ENCODE measurements around the gene TUBA3E.
"Not testable (repeated sequence)": the region's sequence is repeated elsewhere in the genome, so short reads cannot be mapped to it uniquely, and the experiment has no call there.

Gene TUBA3E

GRCh38 chr2:130191319-130191718 lies 6.9 kb downstream of the TUBA3E start:
- not testable (repeated sequence) for DNase-seq (ENCODE audit: low read depth)

DNA sequence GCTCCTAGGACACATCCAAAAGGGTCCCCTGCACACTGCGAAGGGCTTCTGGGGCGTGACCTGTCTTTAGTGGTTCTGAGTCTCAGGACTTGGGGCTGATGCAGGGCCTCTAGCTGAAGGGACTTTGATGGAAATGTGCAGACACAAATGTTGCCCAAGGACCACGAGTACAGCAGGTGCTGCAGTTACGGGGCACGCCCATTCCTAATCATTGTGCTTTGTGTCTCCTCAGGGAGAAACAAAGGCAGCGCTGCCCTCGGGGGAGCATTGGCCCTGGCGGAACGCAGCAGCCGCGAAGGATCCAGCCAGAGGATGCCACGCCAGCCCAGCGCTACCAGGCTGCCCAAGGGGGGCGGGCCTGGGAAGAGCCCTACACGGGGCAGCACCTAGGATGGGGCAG lies 8.0 kb downstream of the TUBA3E start:
- no peak for DNase-seq (ENCODE audit: low read depth)

- not testable (repeated sequence) for DNase-seq (ENCODE audit: low read depth)
These were observed 9.3 kb downstream of the TUBA3E start for GRCh38 chr2:130188958-130189357.

- not testable (repeated sequence) for DNase-seq (ENCODE audit: low read depth)
These were observed 10.1 kb downstream of the TUBA3E start for GRCh38 chr2:130187859-130188792.

DNA sequence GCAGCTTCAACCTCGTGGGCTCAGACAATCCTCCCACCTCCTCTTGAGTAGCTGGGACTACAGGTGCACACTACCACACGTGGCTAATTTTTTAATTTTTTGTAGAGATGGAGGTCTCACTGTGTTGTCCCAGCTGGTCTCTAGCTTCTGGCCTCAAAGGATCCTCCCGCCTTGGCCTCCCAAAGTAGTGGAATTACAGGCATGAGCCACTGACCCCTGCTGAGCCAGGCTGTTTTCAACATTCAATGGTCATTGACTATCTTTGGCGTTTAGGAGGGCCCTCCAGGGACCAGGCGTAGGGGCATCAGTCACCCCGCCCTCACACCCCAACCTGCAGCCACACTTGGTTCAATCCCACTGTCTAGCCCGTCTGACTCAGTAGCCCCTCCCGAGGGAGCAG lies 11.0 kb downstream of the TUBA3E start:
- no peak for DNase-seq (ENCODE audit: low read depth)

DNA sequence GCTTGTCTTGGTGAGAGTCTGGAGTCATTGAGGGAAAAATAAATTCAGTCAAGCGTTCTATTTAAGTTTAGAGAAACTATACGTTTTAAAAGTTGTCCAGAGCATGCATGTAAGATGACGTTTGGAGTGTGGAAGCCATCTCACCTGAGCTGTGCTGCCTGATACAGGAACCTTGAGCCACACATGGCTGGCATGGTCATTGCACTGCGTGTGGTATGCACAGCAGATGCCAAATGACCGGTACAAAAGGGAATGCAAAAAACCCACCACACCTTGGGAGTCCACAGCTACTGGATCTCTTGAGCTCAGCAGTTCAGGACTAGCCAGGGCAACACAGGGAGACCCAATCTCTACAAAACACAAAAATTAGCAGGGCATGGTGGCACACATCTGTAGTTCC lies 11.8 kb downstream of the TUBA3E start:
- DNase-seq (ENCODE audit: low read depth) = no peak

GRCh38 chr2:130185896-130186295 lies 12.3 kb downstream of the TUBA3E start:
- no peak for DNase-seq (ENCODE audit: low read depth)

GRCh38 chr2:130185436-130185835 lies 12.8 kb downstream of the TUBA3E start:
- no peak for DNase-seq (ENCODE audit: low read depth)

DNA sequence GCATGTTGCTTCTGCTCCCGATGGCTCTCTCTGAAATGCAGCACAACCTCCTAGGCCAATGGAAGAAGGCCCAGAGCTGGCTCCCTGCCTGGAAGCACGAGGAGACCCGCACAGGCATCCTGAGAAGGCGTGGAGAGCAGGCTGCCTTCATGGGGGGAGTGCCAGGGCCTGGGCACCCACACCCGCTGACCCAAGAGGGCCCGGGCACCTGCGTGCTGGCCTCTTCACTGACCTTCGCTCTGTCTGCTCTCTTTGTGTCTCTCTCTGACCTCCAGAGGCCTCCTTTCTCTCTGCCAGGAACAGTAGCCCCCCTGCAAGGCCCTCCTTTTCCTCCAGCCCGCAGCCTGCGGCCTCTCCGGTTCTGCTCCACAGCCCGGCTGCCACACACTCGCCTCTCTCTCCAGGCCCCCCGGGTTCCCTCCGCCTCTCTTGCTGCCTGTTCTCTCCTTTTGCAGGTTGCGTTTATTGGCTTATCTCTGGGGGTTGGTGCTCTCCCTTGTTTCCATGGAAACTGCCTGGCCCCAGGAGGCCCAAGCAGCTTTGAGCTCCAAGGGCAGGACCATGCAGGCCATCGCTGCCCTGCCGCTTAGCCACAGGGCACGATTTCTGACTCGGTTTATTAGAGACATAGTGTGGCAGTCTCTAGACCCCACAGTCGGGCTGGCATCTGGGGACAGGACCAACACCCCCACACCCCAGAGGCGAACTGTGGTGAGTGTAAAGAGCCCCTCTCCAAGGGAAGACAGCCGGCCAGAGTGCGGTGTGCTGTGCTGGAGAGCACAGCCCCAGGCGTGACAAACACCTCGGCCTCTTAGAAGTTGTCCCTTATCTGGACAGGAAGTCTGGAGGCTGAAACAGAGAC lies 14.5 kb downstream of the TUBA3E start:
- no peak for DNase-seq (ENCODE audit: low read depth)

- not testable (repeated sequence) for DNase-seq (ENCODE audit: low read depth)
These were observed 15.3 kb downstream of the TUBA3E start for GRCh38 chr2:130182826-130183511.

DNA sequence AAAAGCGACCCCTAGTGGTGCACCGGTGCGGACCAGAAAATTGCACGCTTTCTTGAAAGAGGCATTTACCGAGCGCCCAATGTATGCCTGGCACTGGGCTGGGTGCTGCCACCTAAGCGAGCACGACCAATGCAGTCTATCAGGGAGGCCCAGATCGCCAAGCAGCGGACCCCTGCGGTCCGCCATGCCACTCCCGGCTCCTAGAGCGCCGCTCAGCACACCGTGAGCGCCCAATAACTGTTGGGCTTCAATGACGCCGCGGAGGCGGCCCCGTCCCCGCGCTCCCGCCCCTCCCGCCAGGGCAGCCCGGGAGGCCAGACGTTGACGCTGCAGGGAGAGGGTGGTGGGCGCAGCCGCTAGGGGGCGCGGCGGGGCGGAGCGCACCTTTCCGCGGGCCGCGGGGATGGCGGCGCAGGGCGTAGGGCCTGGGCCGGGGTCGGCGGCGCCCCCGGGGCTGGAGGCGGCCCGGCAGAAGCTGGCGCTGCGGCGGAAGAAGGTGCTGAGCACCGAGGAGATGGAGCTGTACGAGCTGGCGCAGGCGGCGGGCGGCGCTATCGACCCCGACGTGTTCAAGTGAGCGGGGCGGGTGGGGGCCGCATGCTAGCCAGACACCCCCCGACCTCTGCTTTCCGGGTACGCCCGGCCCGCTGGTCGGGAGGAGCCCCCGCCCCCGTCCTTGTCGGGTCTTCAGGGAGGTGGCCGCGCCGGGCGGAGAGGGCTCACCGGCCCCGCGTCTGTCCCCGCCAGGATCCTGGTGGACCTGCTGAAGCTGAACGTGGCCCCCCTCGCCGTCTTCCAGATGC lies 16.2 kb downstream of the TUBA3E start, which contains the start of gene MZT2B:
TSS of gene MZT2B (plus strand) at position 383 of the 803 bp plus-strand sequence. CDS start at position 404, 21 bp downstream.
- peak; percentile 77 for DNase-seq (ENCODE audit: low read depth)

- peak; percentile 96 for DNase-seq (ENCODE audit: low read depth)
These were observed 16.8 kb downstream of the TUBA3E start, which contains the start of gene SMPD4 for GRCh38 chr2:130181325-130181879. Gene SMPD4, minus strand, starts transcription at chr2:130181602. Its CDS starts 5,010 bp downstream, at chr2:130176592.

GRCh38 chr2:130180404-130181324 lies 17.6 kb downstream of the TUBA3E start:
- not testable (repeated sequence) for DNase-seq (ENCODE audit: low read depth)

DNA sequence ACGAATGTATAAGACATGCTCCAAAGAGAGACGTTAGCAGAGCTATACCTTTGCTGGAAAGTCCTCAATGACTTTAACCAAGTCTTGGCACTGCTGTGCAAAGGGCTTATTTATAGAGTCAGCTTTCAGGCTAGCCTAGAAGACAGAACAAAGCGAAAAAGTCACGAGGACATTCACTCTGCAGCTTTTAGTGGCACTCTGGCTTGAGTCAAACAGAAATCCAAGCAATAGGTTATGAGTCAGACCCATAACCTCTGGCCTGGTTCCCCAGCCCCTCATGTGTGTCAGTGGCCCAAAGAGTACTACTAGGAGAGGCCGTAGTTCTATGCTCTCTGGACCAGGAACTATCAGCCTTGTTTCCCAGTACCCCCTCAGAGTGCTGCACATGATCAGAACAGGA lies 23.4 kb downstream of the TUBA3E start:
- not testable (repeated sequence) for DNase-seq (ENCODE audit: low read depth)

DNA sequence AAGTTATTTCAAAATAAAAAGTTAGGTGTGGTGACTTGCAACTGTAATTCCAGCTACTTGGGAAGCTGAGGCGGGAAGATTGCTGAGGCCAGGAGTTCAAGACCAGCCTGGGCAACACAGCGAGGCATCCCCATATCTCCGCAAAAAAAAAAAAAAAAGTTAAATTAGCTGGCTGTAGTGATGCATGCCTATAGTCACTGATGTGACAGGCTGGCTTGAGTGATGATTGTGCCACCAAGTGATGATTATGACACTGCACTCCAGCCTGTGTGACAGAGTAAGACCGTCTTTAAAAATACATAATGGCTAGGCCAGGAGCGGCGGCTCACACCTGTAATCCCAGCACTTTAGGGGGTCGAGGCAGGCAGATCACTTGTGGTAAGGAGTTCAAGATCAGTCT lies 28.3 kb downstream of the TUBA3E start:
- no peak for DNase-seq (ENCODE audit: low read depth)

- DNase-seq (ENCODE audit: low read depth) = not testable (repeated sequence)
These were observed 29.1 kb downstream of the TUBA3E start for GRCh38 chr2:130169163-130169562.

DNA sequence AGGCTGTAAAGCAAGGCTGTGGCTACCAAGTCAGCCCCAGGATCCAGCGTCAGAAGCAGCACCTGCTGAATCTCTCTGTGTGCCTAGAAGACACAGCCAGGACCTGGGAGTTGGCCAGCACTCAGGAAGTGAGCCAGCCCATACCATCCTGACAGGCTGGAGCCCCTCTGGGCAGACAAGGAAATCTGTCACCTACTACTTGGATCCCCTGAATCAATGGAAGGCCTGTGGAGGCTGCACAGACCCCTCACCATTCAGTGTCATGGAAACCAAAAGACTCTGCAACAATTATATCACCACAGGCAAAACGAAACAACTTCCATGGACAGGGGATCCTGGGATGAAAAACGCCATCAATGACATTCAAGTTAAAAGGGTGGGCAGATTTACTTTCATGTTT lies 31.6 kb downstream of the TUBA3E start:
- not testable (repeated sequence) for DNase-seq (ENCODE audit: low read depth)

GRCh38 chr2:130165293-130166016 lies 32.8 kb downstream of the TUBA3E start:
- no peak for DNase-seq (ENCODE audit: low read depth)

DNA sequence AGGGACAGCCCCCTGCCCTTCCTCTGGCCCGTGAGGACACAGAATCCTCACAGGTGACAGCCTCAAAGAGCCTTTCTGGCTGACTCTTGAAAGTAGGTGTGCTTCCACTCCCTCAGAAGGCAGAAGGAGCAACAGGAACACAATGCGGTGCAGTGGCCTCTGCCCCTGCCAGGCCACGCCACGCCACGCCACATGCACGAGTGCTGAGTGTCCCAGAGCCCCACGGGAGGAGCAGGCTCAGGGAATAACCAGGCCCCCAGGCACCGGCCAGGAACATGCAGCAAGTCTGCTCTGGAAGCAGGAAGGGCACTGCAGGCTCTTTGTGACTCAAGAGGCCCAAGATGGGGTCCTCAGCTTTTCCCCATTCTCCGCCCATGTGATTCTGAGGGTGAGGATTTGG lies 35.3 kb downstream of the TUBA3E start:
- DNase-seq (ENCODE audit: low read depth) = no peak
